ENCODE data around the gene SLC43A3.

DNA sequence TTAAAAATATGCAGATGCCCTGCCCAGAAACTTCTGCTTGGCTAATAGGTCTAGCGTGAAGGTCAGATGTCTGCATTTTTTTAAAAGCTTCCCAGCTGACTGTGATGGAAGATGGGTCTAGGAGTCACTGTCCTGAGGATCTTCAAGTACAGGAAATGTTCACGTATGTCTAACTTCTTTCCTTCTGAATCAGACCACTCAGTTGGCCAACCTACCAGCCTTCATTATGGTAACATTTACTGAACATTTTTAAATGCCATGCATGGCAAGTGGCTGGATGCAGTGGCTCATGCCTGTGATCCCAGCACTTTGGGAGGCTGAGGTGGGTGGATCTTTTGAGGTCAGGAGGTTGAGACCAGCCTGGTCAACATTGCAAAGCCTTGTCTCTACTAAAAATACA is 35.4 kb downstream of the SLC43A3 start:
- TF ChIP-seq, protein P1, sequence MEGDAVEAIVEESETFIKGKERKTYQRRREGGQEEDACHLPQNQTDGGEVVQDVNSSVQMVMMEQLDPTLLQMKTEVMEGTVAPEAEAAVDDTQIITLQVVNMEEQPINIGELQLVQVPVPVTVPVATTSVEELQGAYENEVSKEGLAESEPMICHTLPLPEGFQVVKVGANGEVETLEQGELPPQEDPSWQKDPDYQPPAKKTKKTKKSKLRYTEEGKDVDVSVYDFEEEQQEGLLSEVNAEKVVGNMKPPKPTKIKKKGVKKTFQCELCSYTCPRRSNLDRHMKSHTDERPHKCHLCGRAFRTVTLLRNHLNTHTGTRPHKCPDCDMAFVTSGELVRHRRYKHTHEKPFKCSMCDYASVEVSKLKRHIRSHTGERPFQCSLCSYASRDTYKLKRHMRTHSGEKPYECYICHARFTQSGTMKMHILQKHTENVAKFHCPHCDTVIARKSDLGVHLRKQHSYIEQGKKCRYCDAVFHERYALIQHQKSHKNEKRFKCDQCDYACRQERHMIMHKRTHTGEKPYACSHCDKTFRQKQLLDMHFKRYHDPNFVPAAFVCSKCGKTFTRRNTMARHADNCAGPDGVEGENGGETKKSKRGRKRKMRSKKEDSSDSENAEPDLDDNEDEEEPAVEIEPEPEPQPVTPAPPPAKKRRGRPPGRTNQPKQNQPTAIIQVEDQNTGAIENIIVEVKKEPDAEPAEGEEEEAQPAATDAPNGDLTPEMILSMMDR (IDR thresholded peaks at IDR 0.05): no peak
- no peak for TF ChIP-seq POLR2A (IDR thresholded peaks at IDR 0.05)

Data from body of pancreas (tissue), 4 donors.